ENCODE data around the gene DCST2. TPM values are rescaled to one million over a fixed set of nuclear protein-coding genes. Genes with fewer than 3 reads are reported as not detected.

Gene DCST2
- total RNA-seq, 4 donors from 2014 or later, result 0.34 to 3.7 (median 2.6) TPM; not detected in 1

DNA sequence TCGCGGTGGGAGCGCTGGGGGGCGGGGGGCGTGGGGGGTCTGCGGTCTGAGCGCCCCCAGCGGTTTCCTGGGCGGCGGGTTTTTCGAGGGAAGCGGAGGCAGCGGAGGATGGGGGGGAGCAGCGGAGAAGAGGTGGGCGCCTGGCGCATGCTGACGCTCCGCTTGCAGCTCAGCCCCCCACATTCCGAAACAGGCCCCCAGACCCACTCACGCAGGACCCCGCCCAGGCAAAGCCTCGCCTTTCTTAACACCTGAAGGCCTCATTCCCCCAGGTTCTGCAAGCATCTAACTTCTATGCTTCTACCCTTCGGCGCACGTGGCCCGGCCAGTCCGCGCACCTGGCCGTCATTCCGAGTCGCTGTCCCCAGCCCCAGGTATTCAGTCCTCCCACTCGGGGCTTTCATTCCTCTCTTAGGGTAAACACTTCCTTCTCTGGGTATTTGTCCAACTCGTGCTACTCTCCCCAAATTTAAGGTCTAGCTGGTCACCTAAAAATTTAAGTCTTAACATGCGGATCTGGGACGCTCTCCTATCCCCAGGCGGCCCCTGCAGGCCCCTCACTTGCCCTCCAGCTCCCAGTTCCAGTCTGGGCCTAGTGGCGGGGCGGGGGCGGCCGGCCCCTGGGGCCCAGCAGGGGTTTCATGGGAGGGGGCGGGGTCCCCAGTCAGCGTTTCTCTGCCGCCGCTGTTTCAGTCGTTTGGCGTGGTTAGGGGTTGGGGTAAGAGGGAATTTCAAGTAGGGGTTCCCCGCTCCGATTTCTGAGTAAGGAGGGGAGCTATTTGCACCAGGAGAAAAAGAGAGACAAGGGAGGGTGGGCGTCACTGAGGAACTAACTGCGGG lies 33.8 kb downstream of the DCST2 start:
- TF ChIP-seq, protein P1, sequence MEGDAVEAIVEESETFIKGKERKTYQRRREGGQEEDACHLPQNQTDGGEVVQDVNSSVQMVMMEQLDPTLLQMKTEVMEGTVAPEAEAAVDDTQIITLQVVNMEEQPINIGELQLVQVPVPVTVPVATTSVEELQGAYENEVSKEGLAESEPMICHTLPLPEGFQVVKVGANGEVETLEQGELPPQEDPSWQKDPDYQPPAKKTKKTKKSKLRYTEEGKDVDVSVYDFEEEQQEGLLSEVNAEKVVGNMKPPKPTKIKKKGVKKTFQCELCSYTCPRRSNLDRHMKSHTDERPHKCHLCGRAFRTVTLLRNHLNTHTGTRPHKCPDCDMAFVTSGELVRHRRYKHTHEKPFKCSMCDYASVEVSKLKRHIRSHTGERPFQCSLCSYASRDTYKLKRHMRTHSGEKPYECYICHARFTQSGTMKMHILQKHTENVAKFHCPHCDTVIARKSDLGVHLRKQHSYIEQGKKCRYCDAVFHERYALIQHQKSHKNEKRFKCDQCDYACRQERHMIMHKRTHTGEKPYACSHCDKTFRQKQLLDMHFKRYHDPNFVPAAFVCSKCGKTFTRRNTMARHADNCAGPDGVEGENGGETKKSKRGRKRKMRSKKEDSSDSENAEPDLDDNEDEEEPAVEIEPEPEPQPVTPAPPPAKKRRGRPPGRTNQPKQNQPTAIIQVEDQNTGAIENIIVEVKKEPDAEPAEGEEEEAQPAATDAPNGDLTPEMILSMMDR (IDR thresholded peaks at IDR 0.05; ENCODE audit: low read depth), result no peak

GRCh38 chr1:154998818-154999570 lies 34.6 kb downstream of the DCST2 start:
- TF ChIP-seq, protein P1 (IDR thresholded peaks at IDR 0.05; ENCODE audit: low read depth), result no peak

GRCh38 chr1:154998201-154998780 lies 35.3 kb downstream of the DCST2 start:
- TF ChIP-seq, protein P1 (IDR thresholded peaks at IDR 0.05; ENCODE audit: low read depth), result no peak

DNA sequence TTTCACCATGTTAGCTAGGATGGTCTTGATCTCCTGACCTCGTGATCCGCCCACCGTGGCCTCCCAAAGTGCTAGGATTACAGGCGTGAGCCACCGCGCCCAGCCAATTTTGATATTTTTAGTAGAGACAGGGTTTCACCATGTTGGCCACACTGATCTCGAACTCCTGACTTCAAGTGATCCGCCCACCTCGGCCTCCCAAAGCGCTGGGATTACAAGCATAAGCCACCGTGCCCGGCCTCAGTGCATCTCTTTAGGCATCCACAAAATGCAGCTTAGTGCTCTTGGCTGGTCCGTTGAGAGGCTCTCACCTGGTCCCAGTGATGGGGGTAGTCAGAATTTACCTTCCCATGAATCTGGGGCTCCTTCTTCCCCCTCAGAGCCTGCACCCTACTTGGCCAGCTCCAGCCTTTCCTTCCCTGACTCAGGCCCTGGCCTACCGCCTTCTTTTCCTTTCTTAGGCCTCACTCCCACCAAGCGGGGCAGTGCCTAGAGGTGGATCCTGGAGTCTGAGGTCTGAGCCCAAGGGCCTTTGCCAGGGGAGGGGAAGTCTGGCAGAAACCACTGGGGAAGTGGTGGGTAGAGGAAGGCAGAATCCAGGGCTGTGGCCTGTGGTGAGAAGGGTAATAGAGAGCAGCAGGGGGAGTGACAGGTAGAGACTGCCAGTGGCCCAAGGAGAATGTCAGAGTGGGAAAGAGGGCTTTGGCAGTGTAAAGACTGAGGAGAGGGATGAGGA lies 36.4 kb downstream of the DCST2 start:
- TF ChIP-seq, protein P1 (IDR thresholded peaks at IDR 0.05; ENCODE audit: low read depth), result no peak

- TF ChIP-seq, protein P1 (IDR thresholded peaks at IDR 0.05; ENCODE audit: low read depth), result no peak
Observed at GRCh38 chr1:154994591-154994990, 39.0 kb downstream of the DCST2 start.

- TF ChIP-seq, protein P1 (IDR thresholded peaks at IDR 0.05; ENCODE audit: low read depth), result no peak
Observed at GRCh38 chr1:154994269-154994587, 39.4 kb downstream of the DCST2 start.

Measured in subcutaneous adipose tissue (tissue), 4 donors.